Measurements from ENCODE around the gene DOK4. TPM values are rescaled to one million over a fixed set of nuclear protein-coding genes. Genes with fewer than 3 reads are reported as not detected.

Gene DOK4
- 12.7 and 19.3 TPM in 2 replicates for total RNA-seq

DNA sequence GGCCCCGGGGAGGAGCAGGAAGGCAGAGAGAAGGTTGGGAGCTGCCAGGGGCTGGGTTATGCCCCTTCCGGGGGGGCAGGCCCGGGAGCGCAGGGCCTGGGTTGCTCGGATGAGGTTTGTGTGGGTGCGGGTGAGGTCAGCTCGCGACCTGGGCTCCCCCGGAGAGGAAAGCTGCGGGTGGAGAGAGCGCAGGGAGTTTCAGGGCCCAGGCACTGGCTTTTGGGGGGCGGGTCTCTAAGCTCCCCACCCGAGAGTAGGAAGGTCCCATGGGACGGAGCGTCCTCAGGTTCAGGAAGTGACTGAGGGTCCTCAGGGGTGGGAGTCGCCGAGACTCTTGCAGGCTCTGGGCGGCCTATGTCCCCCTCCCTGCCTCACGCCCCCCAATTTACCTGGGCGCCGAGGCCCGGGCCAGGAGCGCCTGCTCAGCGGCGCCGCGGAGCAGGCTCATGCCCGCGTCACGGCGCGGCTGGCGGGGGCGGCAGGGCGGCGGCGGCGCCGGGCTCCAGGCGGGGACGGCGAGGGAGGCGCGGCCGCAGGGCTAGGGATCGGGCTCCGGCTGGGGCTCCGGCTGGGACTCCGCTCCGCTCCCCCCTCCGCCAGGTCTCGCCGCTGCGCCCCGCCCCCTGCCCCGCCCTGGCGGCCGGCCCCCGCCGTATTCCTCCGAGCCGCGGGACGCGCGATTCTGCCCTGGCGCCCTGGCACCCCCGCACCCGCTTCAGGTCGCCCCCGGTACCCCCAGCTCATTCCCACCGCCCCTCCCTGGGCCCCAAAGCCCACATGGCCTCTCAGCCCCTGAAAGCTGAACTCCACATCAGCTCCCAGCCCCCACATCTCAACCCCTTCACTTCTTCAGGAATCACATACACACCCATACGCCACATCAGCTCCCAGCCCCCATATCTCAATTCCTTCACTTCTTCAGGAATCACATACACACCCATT, at the start of gene DOK4:
DOK4 (minus strand) TSS at position 578 of the 942 bp plus-strand sequence. CDS start 6,986 bp downstream, outside the sequence.
- DNase-seq (ENCODE audit: extremely low read depth, low read depth, low spot score) = no peak

- DNase-seq (ENCODE audit: extremely low read depth, low read depth, low spot score) = no peak
Observed at GRCh38 chr16:57535680-57536305, 49.5 kb upstream of the DOK4 start.

DNA sequence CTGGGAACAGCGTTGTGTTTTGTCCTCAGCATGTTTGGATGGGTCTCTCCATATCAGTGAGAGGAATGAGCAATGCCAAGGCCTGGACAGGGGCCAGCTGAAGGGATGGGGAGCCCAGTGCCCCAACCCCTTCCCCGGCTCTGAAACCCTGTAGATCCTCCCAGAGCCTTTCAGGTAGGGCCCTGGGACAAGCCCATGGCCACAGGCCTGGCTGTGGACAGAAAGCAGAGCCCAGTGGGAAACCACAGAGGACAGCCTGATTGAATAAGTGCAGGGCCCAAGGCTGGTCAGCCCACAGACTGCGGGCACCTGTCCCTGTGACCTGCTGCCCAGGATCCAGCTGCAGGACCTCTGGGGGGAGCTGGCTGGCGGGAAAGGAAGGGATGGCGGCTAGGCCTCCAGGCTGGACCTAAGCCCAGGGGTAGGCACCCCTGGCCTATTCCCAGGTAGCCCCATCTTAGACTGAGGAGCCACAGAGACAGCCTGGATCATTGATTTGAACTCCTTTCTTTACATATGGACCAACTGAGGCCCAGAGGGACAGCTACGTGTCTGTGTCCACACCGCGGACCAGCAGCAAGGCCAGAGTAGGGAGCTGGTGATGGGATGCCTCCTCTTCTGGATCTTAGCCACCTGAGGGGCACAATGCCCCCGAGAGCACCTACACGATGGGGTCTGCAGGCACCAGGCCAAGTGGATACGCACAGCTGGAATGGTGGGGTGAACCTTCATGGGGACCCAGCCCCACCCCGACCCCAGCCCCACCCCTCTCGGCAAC, 48.8 kb upstream of the DOK4 start:
- no peak for DNase-seq (ENCODE audit: extremely low read depth, low read depth, low spot score)

DNA sequence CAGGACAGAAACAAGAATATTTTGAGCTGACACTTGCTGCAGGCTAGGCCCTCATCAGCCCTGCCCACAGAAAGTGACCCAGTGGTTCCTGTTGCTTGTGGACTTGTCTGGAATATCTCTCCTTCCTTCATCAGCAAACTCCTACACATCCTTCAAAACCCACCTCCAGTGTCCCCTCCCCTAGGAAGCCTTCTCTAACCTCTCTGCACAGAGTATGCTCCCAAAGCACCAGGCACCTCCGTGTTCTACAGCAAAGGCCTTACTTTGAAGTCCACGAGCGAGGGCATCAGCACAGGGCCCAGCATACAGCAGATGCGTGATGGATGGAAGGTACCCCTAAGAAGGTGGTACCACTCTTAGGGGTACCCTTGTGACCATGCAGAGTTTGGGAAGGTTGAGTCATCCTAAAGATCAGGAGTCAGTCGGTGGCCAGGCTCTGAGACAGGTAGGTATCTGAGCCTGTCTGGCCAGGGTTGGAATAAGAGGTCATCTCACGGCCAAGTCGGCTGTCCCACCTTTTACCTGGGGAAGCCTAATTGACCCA, 48.1 kb upstream of the DOK4 start:
- DNase-seq (ENCODE audit: extremely low read depth, low read depth, low spot score) = no peak

GRCh38 chr16:57533431-57534336, 47.4 kb upstream of the DOK4 start:
- no peak for DNase-seq (ENCODE audit: extremely low read depth, low read depth, low spot score)

DNA sequence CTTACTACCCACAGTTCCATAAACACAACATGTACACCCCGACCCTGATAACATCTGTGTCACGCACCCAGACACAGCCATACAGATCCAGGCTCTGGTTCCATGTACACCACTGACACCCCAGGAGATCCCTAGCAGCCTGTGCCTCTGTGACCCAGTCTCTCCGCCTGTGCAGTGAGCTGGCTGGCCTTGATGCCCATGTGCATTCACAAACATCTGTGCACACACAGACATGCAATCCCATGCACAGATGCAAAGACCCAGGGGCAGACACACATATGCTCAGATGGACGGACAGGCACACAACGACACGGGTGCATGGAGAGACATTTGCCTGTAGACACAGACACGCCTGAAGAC, 46.0 kb upstream of the DOK4 start:
- no peak for DNase-seq (ENCODE audit: extremely low read depth, low read depth, low spot score)

- DNase-seq (ENCODE audit: extremely low read depth, low read depth, low spot score) = no peak
Observed at GRCh38 chr16:57531635-57532265, 45.5 kb upstream of the DOK4 start.

DNA sequence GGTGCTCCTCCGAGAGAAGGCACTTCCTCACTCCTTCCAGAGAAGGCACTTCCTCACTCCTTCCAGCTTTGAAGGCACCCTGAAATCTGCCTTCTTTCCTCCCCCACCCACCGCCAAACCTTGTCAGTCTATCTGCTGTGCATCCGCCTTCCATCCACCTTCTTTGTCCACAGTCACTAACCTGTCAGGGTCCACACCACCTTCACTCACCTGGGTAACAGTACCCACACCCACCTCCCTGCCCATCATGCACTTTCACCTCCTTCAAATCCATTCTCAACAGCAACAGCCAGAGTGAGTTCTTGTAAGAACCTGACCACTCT, 44.9 kb upstream of the DOK4 start:
- DNase-seq (ENCODE audit: extremely low read depth, low read depth, low spot score) = no peak

DNA sequence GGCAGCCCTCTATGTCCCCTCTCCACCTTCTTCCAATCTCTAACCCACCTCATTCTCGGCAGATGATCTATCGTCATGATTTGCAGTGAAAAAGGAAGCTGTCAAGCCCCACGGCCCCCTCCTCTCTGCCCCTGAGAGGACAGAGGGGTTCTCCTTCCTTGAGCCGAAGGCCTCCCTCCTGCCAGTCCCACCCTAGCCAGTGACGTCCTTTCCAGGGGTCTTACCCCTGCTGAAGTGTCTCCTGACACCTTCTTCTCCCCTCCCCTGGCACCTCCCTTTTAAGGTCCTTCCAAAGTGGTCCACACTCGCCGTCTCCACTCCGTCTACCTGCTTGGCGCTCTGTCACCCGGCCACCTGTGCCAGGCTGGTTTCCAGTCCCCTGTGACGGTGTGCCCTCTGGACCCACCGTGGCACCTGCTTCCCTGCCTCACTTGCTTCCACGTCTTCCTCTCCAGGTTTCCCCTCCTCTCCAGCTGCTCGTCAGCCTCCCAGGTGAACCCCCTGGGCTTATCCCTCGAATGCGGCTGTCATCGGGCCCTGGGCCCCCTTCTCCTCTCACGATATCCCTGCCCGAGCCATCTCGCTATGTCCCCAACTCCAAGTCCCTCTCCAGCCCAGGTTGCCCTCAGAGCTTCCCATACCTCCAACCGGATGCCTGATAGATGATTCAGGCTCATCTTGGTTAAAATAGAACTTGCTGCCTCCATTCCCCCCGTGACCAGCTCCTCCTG, 44.4 kb upstream of the DOK4 start:
- no peak for DNase-seq (ENCODE audit: extremely low read depth, low read depth, low spot score)

DNA sequence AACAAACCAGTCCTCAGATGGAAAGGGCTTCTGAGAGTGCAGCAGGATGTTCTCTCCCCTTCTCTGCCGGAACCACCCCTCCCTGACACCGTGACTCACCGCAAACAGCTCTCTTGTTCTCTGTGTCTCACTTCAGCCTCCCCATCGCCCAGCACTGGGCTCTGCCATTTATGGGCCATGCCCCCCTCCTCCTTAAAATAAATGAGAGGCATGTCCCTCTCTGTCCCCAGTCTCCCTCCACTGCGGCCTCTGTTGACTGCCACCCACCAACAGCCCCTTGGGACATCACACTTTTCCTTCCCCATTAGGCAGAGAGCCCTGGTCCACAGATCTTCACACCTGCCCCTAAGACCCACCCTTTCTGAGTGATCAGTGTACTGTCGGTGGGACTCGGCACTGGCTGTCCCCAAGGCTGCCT, 43.8 kb upstream of the DOK4 start:
- peak; percentile 16 for DNase-seq (ENCODE audit: extremely low read depth, low read depth, low spot score)

DNA sequence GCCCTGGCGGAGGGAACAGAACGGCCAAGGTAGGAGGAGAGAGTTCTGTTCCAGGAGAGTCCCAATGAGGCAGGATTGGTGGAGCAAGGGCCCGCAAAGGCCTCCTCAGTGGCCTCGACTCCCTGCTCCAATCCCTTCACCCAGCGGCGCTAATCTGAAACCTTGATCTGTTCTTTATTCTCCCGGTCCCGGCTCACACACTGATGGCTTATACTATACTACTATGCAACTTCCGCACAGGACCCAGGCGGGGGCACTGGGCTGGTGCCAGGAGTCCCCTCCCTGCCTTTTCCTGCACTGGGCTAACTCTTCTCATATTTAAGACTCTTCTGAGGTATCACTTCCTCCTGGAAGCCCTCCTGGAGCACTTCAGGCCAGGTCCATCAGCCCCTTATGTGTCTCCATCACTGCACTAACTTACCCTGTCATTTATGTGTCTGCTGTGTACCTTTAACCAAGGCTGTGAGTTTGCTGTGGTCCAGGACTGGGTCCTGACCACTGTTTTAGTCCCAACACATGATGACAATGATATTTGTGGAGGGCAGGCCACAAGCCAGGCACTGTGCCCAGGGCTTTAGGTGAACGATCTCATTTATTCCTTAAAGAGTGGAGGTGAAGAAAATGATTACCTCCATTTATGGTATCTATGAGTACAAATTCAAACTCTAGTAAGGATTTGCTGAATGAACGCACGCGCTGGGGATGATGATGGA, 43.3 kb upstream of the DOK4 start:
- DNase-seq (ENCODE audit: extremely low read depth, low read depth, low spot score) = no peak

- DNase-seq (ENCODE audit: extremely low read depth, low read depth, low spot score) = no peak
Observed at GRCh38 chr16:57528499-57529390, 42.5 kb upstream of the DOK4 start.

DNA sequence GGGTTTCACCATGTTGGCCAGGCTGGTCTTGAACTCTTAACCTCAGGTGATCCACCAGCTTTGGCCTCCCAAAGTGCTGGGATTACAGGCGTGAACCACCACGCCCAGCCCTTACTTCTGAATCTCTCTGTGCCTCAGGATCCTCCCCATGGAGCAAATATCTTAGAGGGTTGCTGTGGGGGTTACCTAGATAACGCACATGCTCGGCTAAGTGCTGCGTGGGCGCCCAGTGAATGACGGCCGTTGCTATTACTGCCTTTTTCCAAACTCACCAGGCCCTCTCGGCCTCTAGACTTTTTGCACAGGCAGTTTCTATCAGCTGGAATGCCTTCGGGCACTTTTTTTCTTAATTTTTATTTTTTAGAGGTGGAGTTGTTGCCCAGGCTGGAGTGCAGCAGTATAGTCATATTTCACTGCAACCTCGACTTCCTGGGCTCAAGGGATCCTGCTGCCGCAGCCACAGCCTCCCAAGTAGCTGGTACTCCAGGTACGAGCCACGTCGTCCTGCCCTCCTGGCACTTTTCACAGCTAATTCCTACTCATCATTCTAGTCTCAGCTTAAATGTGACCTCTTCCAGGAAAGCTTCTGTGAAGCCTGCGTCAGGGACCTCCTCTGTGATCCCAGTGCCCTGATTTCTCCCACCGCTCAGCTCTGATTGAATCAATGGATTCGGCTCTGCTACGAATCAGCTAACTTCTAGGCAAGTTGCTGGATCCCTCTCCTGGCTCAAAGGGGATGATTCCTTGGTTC, 41.5 kb upstream of the DOK4 start:
- DNase-seq (ENCODE audit: extremely low read depth, low read depth, low spot score) = no peak

- DNase-seq (ENCODE audit: extremely low read depth, low read depth, low spot score) = no peak
Observed at GRCh38 chr16:57527027-57527426, 40.7 kb upstream of the DOK4 start.

- DNase-seq (ENCODE audit: extremely low read depth, low read depth, low spot score) = no peak
Observed at GRCh38 chr16:57526498-57526897, 40.2 kb upstream of the DOK4 start.

- no peak for DNase-seq (ENCODE audit: extremely low read depth, low read depth, low spot score)
Observed at GRCh38 chr16:57525761-57526160, 39.5 kb upstream of the DOK4 start.

- DNase-seq (ENCODE audit: extremely low read depth, low read depth, low spot score) = no peak
Observed at GRCh38 chr16:57522960-57523359, 36.7 kb upstream of the DOK4 start.
